Stimulated activated CD4-positive, alpha-beta T cell treated with anti-CD3 and anti-CD28 coated beads, Interleukin-15, amount 100 ng/mL, for 48 hours (primary cell): ENCODE results near the gene TRIM62.
"Not testable (repeated sequence)": the region's sequence is repeated elsewhere in the genome, so short reads cannot be mapped to it uniquely, and the experiment has no call there.

Experiments
- DNase-seq, 2 donors: peaks; one replicate each; pipeline ENCODE4 v3.0.0-alpha.2; 2020; ENCODE audit warnings: low read depth in 2 of 2

Gene TRIM62

DNA sequence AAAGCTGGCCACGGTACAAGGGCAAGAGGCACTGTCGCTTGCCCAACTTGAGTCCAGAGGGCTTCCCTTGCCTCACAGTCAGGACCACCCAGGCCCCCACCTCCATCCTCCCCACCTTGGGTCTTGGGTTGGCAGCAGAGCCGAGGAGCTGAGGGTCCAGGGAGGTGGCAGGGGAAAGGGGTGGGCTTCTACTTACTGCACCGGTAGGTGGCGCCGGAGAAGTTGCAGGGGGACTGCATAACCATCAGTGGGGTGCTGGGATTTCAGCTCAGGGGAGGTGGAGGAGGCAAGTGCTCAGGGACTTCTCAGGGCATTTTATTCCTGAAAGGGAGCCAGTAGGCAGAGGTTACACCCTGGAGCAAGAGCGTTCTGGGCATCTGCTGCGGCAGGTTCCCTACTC lies 44.0 kb downstream of the TRIM62 start:
- DNase-seq, result peak in 1 of 2 donors; percentile 6

GRCh38 chr1:33136041-33136440 lies 45.8 kb downstream of the TRIM62 start:
- DNase-seq, result not testable (repeated sequence)

DNA sequence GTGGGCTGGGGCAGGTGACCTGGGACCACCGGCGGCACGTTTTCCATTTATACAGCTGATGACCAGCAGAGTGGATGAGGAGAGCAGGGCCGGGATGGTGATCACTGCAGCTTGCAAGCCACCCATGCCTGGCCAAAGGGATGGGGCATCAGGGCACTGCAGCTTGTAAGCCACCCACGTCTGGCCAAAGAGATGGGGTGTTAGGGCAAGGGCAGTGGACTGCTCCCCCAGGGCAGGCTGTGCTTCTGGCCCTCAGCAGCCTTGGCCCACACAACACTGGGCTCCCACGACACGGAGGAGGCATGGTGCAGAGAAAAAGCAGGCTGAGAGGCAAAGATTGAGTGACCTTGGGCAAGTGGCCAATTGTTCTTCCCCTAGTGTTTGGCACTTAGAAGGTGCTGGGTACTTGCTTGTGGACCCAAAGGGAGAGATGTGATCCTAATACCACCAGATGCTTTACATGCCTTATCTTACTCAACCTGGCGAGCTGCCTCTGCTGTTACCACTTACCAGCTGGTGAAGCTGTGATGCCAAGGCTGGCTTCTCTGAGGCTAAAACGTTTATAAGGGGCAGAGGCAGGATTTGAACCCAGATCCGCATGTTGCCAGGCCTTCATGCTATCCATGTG lies 48.3 kb downstream of the TRIM62 start:
- DNase-seq, result no peak

DNA sequence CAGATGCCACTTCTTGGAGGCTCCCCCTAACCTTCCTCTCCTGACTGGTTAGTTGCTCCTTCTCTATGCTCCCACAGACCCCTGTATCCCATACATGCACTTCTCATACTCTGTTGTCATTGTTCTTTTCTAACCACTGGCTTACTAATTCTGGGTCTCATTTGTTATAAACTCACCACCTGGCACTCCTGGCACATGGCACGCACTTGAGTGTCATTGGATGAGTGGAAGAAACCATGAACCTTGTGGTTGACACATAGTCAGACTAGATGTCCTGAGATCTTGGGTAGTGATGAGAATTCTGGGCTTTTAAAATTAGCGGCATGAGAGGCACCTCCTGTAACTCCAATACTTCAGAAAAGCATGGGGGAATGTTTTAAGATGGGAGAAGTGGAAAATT lies 49.3 kb downstream of the TRIM62 start:
- DNase-seq, result no peak

DNA sequence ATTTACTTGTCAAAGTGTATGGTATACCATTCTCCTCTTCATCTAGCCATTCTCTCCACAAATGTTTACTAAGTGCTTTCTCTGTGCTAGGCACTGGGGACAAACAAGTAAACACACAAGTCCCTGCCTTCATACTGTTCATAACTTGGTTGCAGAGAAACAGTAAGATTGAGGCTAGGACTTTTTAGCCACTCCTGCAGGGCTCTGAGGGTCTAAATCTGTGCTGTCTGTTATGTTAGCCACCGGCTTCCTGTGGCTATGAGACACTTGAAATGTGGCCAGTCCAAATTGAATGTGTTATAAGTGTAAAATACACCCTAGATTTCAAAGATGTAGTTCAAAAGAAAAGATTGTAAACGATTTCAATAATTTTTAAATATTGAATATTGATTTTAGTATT lies 50.7 kb downstream of the TRIM62 start:
- DNase-seq, result no peak

DNA sequence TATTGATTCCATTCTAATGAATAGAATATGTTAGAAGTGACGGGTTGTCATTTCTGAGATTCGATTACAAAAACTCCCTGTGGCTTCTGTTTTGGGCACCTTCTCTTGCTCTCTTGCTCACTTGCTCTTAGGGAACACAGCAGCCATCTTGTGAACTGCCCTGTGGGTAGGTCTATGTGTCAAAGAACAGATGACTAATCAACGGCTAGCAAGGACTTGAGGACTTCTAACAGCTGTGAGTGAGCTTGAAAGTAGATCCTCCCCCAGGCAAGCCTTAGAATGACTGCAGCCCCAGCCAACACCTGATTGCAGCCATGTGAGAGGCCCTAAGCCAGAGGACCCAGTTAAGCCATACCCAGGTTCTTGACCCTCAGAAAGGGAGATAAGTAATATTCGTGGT lies 51.5 kb downstream of the TRIM62 start:
- DNase-seq, result peak in 1 of 2 donors; percentile 22

GRCh38 chr1:33128781-33129180 lies 53.1 kb downstream of the TRIM62 start:
- DNase-seq, result no peak

DNA sequence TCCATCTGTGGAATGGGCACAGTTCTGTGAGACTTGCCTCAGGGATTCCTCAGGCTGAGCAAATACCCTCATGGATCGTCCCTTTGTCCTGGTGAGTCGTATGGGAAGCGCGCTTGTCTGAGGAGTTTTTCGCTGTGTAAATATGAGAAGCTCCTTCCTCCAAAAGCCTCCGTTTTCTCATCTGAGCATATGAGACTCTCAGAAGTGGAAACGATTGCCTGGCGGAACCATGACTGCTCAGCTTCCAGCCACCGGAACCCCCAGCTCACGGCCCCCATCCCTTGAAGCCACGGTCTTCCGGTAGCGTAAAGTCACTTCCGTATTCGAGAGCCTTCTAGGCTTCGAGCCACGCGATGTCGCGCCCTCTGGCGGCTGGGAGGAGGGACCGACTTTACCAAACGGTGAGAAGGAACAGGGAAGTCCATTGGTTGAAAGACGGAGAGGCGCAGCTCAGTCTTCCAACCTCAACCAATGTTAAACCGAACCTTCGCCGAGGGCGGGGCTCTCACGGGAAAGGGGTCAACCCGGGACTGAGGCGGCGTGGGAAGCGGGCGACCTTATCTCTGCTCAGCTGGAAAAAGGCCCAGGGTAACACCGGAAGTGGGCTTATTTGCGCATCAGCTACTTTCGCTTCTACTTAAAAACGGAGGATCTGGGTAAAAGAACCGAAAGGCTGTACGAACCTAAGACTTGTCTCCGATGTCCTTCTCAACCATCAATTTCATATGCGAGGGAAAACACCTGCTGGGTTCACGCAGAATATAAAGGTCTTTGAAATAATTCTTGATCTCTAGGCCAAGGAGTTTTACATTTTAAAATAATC lies 54.6 kb downstream of the TRIM62 start:
- DNase-seq, result peak; percentile 99

DNA sequence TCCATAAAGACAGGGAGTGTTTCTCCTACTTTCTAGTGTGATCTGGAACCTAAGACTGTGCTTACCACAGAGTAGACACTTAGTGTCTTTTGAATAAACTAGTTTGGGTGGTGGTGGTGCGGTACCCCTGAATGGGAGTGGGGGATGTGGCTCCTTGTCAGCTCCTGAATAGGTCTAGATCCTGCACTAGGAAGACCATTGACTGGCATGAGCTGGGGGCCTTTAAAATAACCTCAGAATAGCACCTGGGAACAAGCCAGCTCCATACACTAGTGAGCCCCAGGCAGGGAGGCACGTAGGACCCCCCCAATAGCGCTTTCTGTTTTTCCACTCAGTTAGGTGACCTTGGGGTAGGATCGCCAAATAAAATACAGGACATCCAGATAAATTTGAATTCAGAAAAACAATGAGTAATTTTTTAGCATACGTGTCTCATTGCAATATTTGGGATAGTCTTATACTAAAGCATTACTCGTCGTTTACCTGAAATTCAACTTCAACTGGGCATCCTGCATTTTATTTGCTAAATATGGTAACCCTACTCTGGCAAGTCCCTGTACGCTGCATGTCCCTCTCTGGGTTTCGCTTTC lies 55.3 kb downstream of the TRIM62 start:
- DNase-seq, result no peak

DNA sequence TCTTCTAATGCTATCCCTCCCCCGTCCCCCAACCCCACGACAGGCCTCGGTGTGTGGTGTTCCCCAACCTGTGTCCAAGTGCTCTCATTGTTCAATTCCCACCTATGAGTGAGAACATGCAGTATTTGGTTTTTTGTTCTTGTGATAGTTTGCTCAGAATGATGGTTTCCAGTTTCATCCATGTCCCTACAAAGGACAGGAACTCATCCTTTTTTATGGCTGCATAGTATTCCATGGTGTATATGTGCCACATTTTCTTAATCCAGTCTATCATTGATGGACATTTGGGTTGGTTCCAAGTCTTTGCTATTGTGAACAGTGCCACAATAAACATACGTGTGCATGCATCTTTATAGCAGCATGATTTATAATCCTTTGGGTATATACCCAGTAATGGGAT lies 57.2 kb downstream of the TRIM62 start:
- DNase-seq, result not testable (repeated sequence)

DNA sequence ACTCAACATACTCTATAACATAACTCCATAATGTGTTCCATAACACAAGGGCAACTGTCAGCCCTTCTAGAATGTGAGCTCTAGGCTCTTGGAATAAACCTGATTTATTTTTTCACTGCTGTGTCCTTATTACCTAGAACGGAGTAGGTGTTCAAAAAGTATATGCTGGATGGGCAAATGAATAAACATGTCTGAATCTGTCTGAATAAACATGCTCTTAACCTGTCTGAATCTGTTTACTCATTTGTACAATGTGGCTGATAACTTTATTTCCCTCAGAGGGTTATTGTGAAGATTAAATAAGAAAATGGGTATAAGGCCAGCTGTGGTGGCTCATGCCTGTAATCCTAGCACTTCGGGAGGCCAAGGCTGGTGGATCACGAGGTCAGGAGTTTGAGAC lies 58.6 kb downstream of the TRIM62 start:
- DNase-seq, result no peak

DNA sequence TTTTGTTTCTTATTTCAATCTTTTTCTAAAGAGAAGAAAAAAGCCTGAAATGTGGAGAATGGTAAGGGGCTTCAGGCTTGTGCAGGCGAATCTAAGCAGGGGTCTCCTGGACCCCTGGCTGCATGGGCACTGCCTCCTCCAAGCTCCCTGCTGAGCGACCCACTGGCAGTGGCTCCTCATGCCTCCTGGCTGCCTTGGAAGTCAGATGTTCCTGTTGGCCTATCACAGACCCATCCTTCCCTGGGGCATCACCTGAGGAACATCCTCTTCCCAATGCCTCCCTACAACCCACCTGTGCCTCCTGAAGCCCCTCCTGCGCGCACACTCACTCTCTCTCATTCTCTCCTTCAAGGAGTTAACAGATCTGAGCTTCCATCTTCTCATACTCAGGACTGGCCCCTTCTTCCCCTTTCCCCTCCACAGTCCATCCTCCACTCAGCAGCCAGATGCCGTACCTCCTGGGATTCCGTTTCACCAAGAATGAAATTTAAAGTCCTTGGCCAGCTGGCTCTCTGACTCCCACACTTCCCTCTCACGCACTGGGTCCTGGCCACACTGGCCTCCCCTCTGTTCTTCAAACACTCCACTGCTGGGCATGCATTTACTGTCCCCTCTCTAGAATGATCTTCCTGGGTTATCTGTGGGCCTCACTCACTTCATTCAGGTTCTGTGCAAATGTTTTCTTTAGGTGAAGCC lies 59.2 kb downstream of the TRIM62 start:
- DNase-seq, result no peak

DNA sequence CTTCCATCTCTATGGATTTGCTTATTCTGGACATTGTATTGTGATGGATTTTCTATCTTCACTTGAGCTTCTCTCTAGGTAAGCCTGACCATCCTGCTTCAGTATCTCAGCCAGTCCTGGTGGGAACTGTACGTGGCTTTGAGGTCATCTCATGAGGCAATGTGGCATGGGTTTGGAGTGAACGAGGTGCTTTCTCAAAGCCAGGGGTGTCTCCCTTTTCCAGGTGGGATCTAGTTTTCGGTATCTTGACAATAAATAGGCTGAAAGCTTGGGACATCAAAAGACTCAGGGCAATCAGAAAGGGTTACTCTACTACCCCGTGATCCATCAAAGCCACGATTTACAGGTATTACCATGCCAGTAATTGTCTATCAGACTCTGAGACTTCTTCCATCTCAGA lies 60.1 kb downstream of the TRIM62 start:
- DNase-seq, result no peak

GRCh38 chr1:33120436-33121231 lies 61.2 kb downstream of the TRIM62 start:
- DNase-seq, result no peak

GRCh38 chr1:33119532-33120217 lies 62.2 kb downstream of the TRIM62 start:
- DNase-seq, result no peak

- no peak for DNase-seq
These were observed 62.8 kb downstream of the TRIM62 start for GRCh38 chr1:33119050-33119449.

DNA sequence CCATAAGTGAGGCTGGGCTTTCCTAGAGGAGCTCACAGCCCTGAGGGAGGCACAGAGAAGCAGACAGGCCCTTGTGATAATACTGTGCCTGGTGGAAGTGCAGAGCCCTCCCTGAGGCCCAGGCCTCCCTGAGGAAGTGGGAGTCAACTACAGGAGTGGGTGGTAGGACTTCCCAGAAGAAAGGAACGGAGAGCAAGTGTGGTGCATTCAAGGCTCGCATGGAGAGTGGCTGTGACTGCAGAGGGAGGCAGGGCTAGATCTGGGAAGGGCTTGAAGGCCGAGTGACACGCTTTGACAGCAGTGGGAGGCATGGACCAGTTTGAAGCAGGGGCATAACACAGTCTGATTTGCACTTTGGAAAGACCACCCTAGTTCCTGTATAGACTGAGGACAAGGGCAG lies 63.6 kb downstream of the TRIM62 start:
- no peak for DNase-seq

DNA sequence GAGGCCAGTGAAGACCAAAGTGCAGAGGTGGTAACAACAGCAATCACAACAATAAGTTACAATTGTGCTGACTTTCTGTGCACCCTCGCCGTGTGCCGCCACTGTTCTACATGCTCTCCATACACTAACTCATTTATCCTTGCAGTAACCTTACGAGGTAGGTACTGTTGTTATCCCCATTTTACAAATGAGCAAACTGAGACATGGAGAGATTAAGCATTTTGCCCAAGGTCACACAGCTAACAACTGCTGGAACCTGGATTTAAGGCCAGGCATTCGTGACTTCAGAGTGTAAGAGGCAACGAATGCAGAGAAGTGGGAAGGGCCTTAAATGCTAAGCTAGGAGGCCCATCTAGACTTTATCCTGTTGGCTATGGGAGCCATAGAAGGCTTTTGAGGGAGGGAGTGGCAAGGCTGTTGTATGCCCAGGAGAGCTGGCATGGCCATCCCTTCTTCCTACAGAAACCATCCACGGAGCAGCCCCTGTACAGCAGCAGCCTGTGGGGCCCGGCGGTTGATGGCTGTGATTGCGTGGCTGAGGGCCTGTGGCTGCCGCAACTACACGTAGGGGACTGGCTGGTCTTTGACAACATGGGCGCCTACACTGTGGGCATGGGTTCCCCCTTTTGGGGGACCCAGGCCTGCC lies 64.3 kb downstream of the TRIM62 start:
- DNase-seq, result no peak

DNA sequence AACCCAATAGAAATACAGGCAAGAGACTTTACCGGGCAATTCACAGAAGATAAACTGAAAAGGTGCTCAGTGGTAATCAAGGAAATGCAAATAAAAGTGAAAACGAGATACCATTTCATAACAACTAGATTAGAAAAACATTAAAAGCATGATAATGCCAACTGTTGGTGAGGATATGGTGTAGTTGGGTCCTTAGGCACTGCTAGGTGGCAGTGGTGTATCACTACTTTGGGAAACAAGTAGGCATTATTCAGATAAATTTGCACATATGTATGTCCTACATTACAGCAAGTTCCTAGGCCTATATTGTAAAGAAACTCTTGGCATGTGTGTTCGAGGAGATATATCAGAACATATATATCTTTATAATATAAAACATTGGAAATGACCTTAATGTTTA lies 69.9 kb downstream of the TRIM62 start:
- DNase-seq, result no peak

GRCh38 chr1:33110477-33110876 lies 71.4 kb downstream of the TRIM62 start:
- no peak for DNase-seq

DNA sequence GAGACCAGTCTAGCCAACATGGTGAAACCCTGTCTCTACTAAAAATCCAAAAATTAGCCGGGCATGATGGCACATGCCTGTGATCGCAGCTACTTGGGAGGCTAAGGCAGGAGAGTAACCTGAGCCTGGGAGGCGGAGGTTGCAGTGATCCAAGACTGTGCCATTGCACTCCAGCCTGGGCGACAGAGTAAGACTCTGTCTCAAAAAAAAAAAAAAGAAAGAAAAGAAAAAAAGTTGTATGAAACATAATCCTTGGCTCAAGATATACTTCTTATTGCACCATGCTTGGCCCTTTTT lies 81.8 kb downstream of the TRIM62 start:
- DNase-seq, result not testable (repeated sequence)
